ENCODE data around the gene MRPL12. TPM values are rescaled to one million over a fixed set of nuclear protein-coding genes. Genes with fewer than 3 reads are reported as not detected.

MRPL12 gene
- total RNA-seq, 1 experiment from 2014 or later = 260 TPM

- peaks cover 3% of the 10 kb centered on the region; the same call in 1 of the 2 replicates for H4K20me1 ChIP-seq (ENCODE audit: insufficient read depth)
- RAD21 ChIA-PET (ENCODE audit: low non-redundant PET in 1 of 2, low total read pairs in 2 of 2, uncharacterized antibody in 2 of 2, unreplicated experiment in 2 of 2) = no interaction called here
- H3K9ac ChIP-seq (ENCODE audit: low read length) = no peak overlapping the region
- H3K9me2 ChIP-seq (ENCODE audit: insufficient read depth) = no peaks in the 10 kb centered on the region
- no peak overlapping the region for H2AFZ ChIP-seq (ENCODE audit: low read depth, low read length, poor library complexity, severe bottlenecking)
- no TSS peak for BruUV-seq (replicated peaks)
- H3K36me3 ChIP-seq (ENCODE audit: control insufficient read depth in 1 of 2, insufficient read depth in 2 of 2, low read length in 2 of 2) = peaks cover 40 to 59% of the 10 kb centered on the region in 2 experiments
- TF ChIP-seq EZH2phosphoT487 (IDR thresholded peaks at IDR 0.05; ENCODE audit: borderline replicate concordance) = no peak
- no peak for TF ChIP-seq SIN3A (IDR thresholded peaks at IDR 0.05; ENCODE audit: low read depth)
- no peak overlapping the region for H3K4me2 ChIP-seq (ENCODE audit: low read length)
- H3K4me1 ChIP-seq (ENCODE audit: control insufficient read depth in 1 of 2, insufficient read depth in 2 of 2, low read length in 2 of 2) = peaks cover 5% of the 10 kb centered on the region in 2 experiments
- CTCF ChIA-PET = no interaction called here
- intact Hi-C loops (cut with micrococcal nuclease) = no loop called here
- no peak for DNase-seq (ENCODE audit: low read depth, low spot score)
- POLR2A ChIA-PET = interaction anchor here (0.7 kb wide), 1 partner anchor 11 kb away, joined by 3 read pairs; the partner anchor contains the start of genes ARL16 and HGS
- no peak overlapping the region for H3K27ac ChIP-seq (ENCODE audit: low read depth, low read length)
- no peaks in the 10 kb centered on the region for H3K27me3 ChIP-seq (ENCODE audit: insufficient read depth, low read length)
- no peaks in the 10 kb centered on the region for H3K9me3 ChIP-seq (ENCODE audit: control insufficient read depth in 1 of 2, insufficient read depth in 1 of 2, low read depth in 1 of 2, low read length in 2 of 2)
- peaks cover 48% of the 10 kb centered on the region for H3K79me2 ChIP-seq (ENCODE audit: insufficient read depth, low read length)
- no peak for ATAC-seq
- H3K4me3 ChIP-seq (replicated peaks in 1 of 2; ENCODE audit: low read depth in 1 of 2, low read length in 2 of 2) = no peak overlapping the region
Measured at GRCh38 chr17:81672954-81673353, 30.2 kb upstream of the MRPL12 start.

DNA sequence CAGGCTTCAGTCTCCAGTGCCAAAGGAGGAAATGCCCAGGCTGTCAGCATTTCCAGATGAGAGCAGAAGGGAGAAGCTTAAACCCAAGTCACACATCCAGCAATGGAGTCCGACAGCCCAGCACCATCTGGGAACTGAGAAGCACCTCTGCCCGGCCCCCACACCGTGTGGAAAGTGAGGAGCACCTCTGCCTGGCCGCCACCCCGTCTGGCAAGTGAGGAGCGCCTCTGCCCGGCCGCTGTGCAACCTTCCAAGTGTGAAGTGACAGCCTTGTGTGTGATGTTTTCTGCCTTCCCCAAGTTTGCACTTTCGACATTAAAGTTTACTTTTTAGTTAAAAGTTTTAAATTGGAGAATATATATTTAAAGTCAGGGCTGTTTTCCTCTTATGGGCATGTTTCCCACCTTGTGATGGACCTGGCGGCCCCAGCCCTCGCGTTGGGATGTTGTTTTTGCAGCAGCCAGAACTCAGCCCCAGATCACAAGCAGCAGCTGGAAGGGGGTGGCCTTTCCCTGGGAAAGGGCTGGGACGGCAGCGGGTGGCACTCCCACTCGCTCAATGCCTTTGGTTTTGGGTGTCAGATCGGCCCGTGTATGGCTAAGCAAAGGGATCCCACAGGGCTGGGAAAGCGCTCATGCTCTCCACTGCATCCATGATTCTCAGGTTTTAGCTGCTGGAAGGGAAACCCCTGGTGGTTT lies 29.5 kb upstream of the MRPL12 start:
- Histone ChIP-seq H3K4me3 (replicated peaks in 1 of 2; ENCODE audit: low read depth in 1 of 2, low read length in 2 of 2) (no peak overlapping the region), H3K4me2 (ENCODE audit: low read length) (no peak overlapping the region), H3K9me3 (ENCODE audit: control insufficient read depth in 1 of 2, insufficient read depth in 1 of 2, low read depth in 1 of 2, low read length in 2 of 2) (no peaks in the 10 kb centered on the region), H3K9ac (ENCODE audit: low read length) (no peak overlapping the region), H4K20me1 (ENCODE audit: insufficient read depth) (no peaks in the 10 kb centered on the region), H2AFZ (ENCODE audit: low read depth, low read length, poor library complexity, severe bottlenecking) (no peak overlapping the region), H3K79me2 (ENCODE audit: insufficient read depth, low read length) (peaks cover 40% of the 10 kb centered on the region), H3K9me2 (ENCODE audit: insufficient read depth) (no peaks in the 10 kb centered on the region), H3K4me1 (ENCODE audit: control insufficient read depth in 1 of 2, insufficient read depth in 2 of 2, low read length in 2 of 2) (no peaks in the 10 kb centered on the region), H3K36me3 (ENCODE audit: control insufficient read depth in 1 of 2, insufficient read depth in 2 of 2, low read length in 2 of 2) (peaks cover 34 to 51% of the 10 kb centered on the region in 2 experiments), H3K27me3 (ENCODE audit: insufficient read depth, low read length) (no peaks in the 10 kb centered on the region), H3K27ac (ENCODE audit: low read depth, low read length) (no peak overlapping the region)
- RAD21 ChIA-PET (ENCODE audit: low non-redundant PET in 1 of 2, low total read pairs in 2 of 2, uncharacterized antibody in 2 of 2, unreplicated experiment in 2 of 2) = no interaction called here
- CTCF ChIA-PET = interaction anchor here (0.6 to 2.1 kb wide), 2 partner anchors 10 to 353 kb away, joined by 3 to 8 read pairs; partner anchors contain the start of genes ARL16 and HGS
- no peak for TF ChIP-seq ELF1 (IDR thresholded peaks at IDR 0.05; ENCODE audit: borderline replicate concordance, low read depth)
- TF ChIP-seq POLR2AphosphoS5 (IDR thresholded peaks at IDR 0.05; ENCODE audit: low read depth, low read length) = 0 out of 2 replicates have a peak, but pooled peaks have one; percentile 15
- intact Hi-C loops (cut with micrococcal nuclease) = no loop called here
- no TSS peak for BruUV-seq (replicated peaks)
- POLR2A ChIA-PET = no interaction called here
- ATAC-seq (no peak), DNase-seq (ENCODE audit: low read depth, low spot score) (no peak)

Data from HCT116 (cell line).